ENCODE measurements around the gene AADACL4.

GRCh38 chr1:12625276-12625675, 18.6 kb upstream of the AADACL4 start:
- TF ChIP-seq POLR2A (IDR thresholded peaks at IDR 0.05) (no peak), EP300 (IDR thresholded peaks at IDR 0.05; ENCODE audit: low read depth) (no peak), CTCF (IDR thresholded peaks at IDR 0.05) (no peak), POLR2AphosphoS5 (IDR thresholded peaks at IDR 0.05) (no peak)

Measured in transverse colon (tissue), 4 donors.